Keratinocyte (primary cell): ENCODE data around the gene TEP1. TPM values are rescaled to one million over a fixed set of nuclear protein-coding genes. Genes with fewer than 3 reads are reported as not detected.

Source experiments
- DNase-seq: peaks from one replicate; pipeline ENCODE4 v3.0.0-alpha.2; 2011; ENCODE audit warnings: low read depth, missing footprints, low spot score
- FAIRE-seq: peaks from 2 replicates; lab custom pipeline; 2011; peaks lifted over from hg19 to GRCh38; lab: Jason Lieb, UNC
- H2AFZ ChIP-seq: 2 replicates; pipeline ENCODE4 v1.6.0; 2012; ENCODE audit warnings: low read length, control low read depth, inconsistent platforms; ENCODE audit not compliant: control insufficient read depth
- H3K27ac ChIP-seq: 2 replicates; pipeline ENCODE4 v1.5.1; 2011; ENCODE audit warnings: low read length; ENCODE audit not compliant: control insufficient read depth, insufficient read depth
- H3K27me3 ChIP-seq: 3 replicates; pipeline ENCODE4 v1.6.0; 2011; ENCODE audit warnings: low read length; ENCODE audit not compliant: control insufficient read depth, insufficient read depth; ENCODE audit errors: extremely low read depth
- H3K36me3 ChIP-seq, 2 experiments: 2 replicates in 1 of 2; 3 replicates in 1 of 2; pipeline ENCODE4 v1.5.1; 2011; ENCODE audit warnings: low read length in 2 of 2, mild to moderate bottlenecking in 1 of 2; ENCODE audit not compliant: control insufficient read depth in 2 of 2, insufficient read depth in 2 of 2; ENCODE audit errors: extremely low read depth in 1 of 2
- H3K4me1 ChIP-seq: 3 replicates; pipeline ENCODE4 v1.5.1; 2011; ENCODE audit warnings: low read length; ENCODE audit not compliant: control insufficient read depth, insufficient read depth; ENCODE audit errors: extremely low read depth
- H3K4me2 ChIP-seq: 3 replicates; pipeline ENCODE4 v1.6.0; 2011; ENCODE audit warnings: low read depth, low read length; ENCODE audit not compliant: control insufficient read depth, insufficient read depth; ENCODE audit errors: extremely low read depth
- H3K4me3 ChIP-seq, 3 experiments: fragments of 200-600 bp in 1 of 3; sonication (generic) in 1 of 3; 2 replicates in 2 of 3; 3 replicates in 1 of 3; pipeline ENCODE4 v1.5.1; 2011 to 2016; ENCODE audit warnings: low read length in 3 of 3, mild to moderate bottlenecking in 3 of 3, control low read depth in 2 of 3, inconsistent platforms in 1 of 3, low read depth in 1 of 3, mixed read lengths in 1 of 3, mixed run types in 1 of 3, moderate library complexity in 1 of 3; ENCODE audit not compliant: control insufficient read depth in 2 of 3, insufficient read depth in 2 of 3; ENCODE audit errors: extremely low read depth in 1 of 3
- H3K79me2 ChIP-seq: 2 replicates; pipeline ENCODE4 v1.6.0; 2012; ENCODE audit warnings: low read length; ENCODE audit not compliant: control insufficient read depth, insufficient read depth
- H3K9ac ChIP-seq: 3 replicates; pipeline ENCODE4 v1.6.0; 2011; ENCODE audit warnings: low read length; ENCODE audit not compliant: control insufficient read depth, insufficient read depth; ENCODE audit errors: extremely low read depth
- H3K9me1 ChIP-seq: 3 replicates; pipeline ENCODE4 v1.6.0; 2011; ENCODE audit warnings: low read length; ENCODE audit not compliant: control insufficient read depth, insufficient read depth; ENCODE audit errors: extremely low read depth
- H3K9me3 ChIP-seq: 2 replicates; pipeline ENCODE4 v1.5.1; 2012; ENCODE audit warnings: low read depth, low read length; ENCODE audit not compliant: control insufficient read depth
- H4K20me1 ChIP-seq: 3 replicates; pipeline ENCODE4 v1.6.0; 2011; ENCODE audit warnings: low read length; ENCODE audit not compliant: control insufficient read depth, insufficient read depth; ENCODE audit errors: extremely low read depth
- CTCF ChIP-seq, 3 experiments: IDR thresholded peaks in 1 of 3; conservative IDR thresholded peaks in 1 of 3; optimal IDR thresholded peaks in 1 of 3; 2 replicates in 2 of 3; 3 replicates in 1 of 3; pipeline versions ENCODE3 to v1.5.1; 2011; ENCODE audit warnings: low read length in 3 of 3, mild to moderate bottlenecking in 3 of 3, moderate library complexity in 2 of 3, control low read depth in 1 of 3, inconsistent platforms in 1 of 3; ENCODE audit not compliant: insufficient read depth in 2 of 3; ENCODE audit errors: extremely low read depth in 1 of 3
- EZH2 ChIP-seq: IDR thresholded peaks from one replicate; pipeline ENCODE4 v1.6.1; 2012; ENCODE audit warnings: inconsistent platforms, mild to moderate bottlenecking, low read length, moderate library complexity
- dilution Hi-C: fragments of 300-500 bp; cut with MboI; formaldehyde crosslinking; loops from one replicate; pipeline ENCODE4 v1.7.0; 2020; ENCODE audit warnings: low sequenced_read_pairs; ENCODE audit not compliant: extremely low pct_ligation_motif_present
- polyA plus RNA-seq, 5 experiments: library from polyadenylated mRNA; depleted of rRNA in 3 of 5; stranded (reverse) in 3 of 5; stranded (forward) in 1 of 5; unstranded in 1 of 5; fragments of >200 nt; gene quantifications; 1 replicate in 1 of 5; 2 replicates in 3 of 5; 3 replicates in 1 of 5; pipeline versions ENCODE4 v1.2.1 to v1.2.3, GENCODE V29; 2011 to 2012; ENCODE audit warnings: missing spikeins in 2 of 5, low read depth in 1 of 5, low replicate concordance in 1 of 5
- small RNA-seq, 3 experiments: library from RNA; depleted of rRNA; stranded (forward); fragments of <200 nt; gene quantifications; one replicate each; pipeline ENCODE3, GENCODE V24; 2012; ENCODE audit warnings: low read depth in 3 of 3, low replicate concordance in 1 of 3; ENCODE audit not compliant: insufficient read length in 3 of 3

The TEP1 gene
- polyA plus RNA-seq, 1 donor (not counting 4 experiments of a cell fraction or from before 2014, with no cell fraction given), result 16.6 TPM

- H3K27ac ChIP-seq, result no peak overlapping the region
- no peak overlapping the region for H3K4me2 ChIP-seq
- TF ChIP-seq CTCF (optimal IDR thresholded peaks at IDR 0.05 in 1 of 3, IDR thresholded peaks at IDR 0.05 in 1 of 3, conservative IDR thresholded peaks at IDR 0.05 in 1 of 3; ENCODE audit: extremely low read depth in 1 of 3, insufficient read depth in 2 of 3, low read length in 3 of 3) (no peak), EZH2 (no peak)
- FAIRE-seq (no peak), DNase-seq (no peak)
- H3K36me3 ChIP-seq, result peaks cover 12 to 21% of the 10 kb centered on the region in 2 experiments
- H4K20me1 ChIP-seq, result peaks cover 3% of the 10 kb centered on the region
- no peaks in the 10 kb centered on the region for H3K9me3 ChIP-seq
- H3K4me1 ChIP-seq, result no peaks in the 10 kb centered on the region
- no peak overlapping the region for H3K9ac ChIP-seq
- H3K9me1 ChIP-seq, result no peaks in the 10 kb centered on the region
- no peak overlapping the region for H3K4me3 ChIP-seq
- dilution Hi-C loops, result no loop called here
- no peak overlapping the region for H2AFZ ChIP-seq
- peaks cover 18% of the 10 kb centered on the region for H3K79me2 ChIP-seq
- H3K27me3 ChIP-seq, result no peaks in the 10 kb centered on the region
Observed at GRCh38 chr14:20317720-20318119, 95.6 kb downstream of the TEP1 start.

Small RNA genes lying within 50 kb of the gene (small RNA-seq; reads per million reads assigned to genes)
- gene RNA5SP382, result 0.07 to 3.0 (median 1.8) reads per million in 3 experiments
- 0 to 1.8 (median 0.40) reads per million in 3 experiments for gene SNORA79B
- gene SNORD126, result 5.3 to 267 (median 162) reads per million in 3 experiments

Other genes starting within 250 kb of the TEP1 start
- not detected in 3 replicates for gene OR11G2, start 222.6 kb downstream of the TEP1 start, polyA plus RNA-seq
- gene OR11H6, start 189.8 kb downstream of the TEP1 start, polyA plus RNA-seq, result not detected in 3 replicates
- not detected in 3 replicates for gene OR11H7, start 184.5 kb downstream of the TEP1 start, polyA plus RNA-seq
- not detected in 3 replicates for gene OR11H4, start 174.2 kb downstream of the TEP1 start, polyA plus RNA-seq
- 13.7 to 19.2 TPM (median 13.9 TPM) in 3 replicates for gene TTC5, start 107.5 kb downstream of the TEP1 start, polyA plus RNA-seq
- gene CCNB1IP1, start 80.2 kb downstream of the TEP1 start, polyA plus RNA-seq, result 49.0 to 65.8 TPM (median 49.4 TPM) in 3 replicates
- 13.8 to 24.7 TPM (median 24.1 TPM) in 3 replicates for gene PARP2, start 69.9 kb downstream of the TEP1 start, polyA plus RNA-seq
- not detected in 3 replicates for gene KLHL33, start 22.7 kb upstream of the TEP1 start, polyA plus RNA-seq
- gene OSGEP, start 41.3 kb upstream of the TEP1 start, polyA plus RNA-seq, result 28.8 to 36.6 TPM (median 34.5 TPM) in 3 replicates
- 211 to 234 TPM (median 212 TPM) in 3 replicates for gene APEX1, start 41.7 kb upstream of the TEP1 start, polyA plus RNA-seq
- 34.4 to 37.5 TPM (median 35.6 TPM) in 3 replicates for gene PIP4P1, start 47.9 kb upstream of the TEP1 start, polyA plus RNA-seq
- 227 to 325 TPM (median 243 TPM) in 3 replicates for gene PNP, start 55.9 kb upstream of the TEP1 start, polyA plus RNA-seq
- gene RNASE10, start 92.0 kb upstream of the TEP1 start, polyA plus RNA-seq, result not detected in 3 replicates
- gene RNASE9, start 147.5 kb upstream of the TEP1 start, polyA plus RNA-seq, result not detected in 3 replicates
- not detected in 3 replicates for gene RNASE11, start 174.5 kb upstream of the TEP1 start, polyA plus RNA-seq
- not detected in 3 replicates for gene RNASE12, start 177.9 kb upstream of the TEP1 start, polyA plus RNA-seq
- not detected in 3 replicates for gene OR6S1, start 228.2 kb upstream of the TEP1 start, polyA plus RNA-seq